ENCODE data around the gene C22orf39.

DNA sequence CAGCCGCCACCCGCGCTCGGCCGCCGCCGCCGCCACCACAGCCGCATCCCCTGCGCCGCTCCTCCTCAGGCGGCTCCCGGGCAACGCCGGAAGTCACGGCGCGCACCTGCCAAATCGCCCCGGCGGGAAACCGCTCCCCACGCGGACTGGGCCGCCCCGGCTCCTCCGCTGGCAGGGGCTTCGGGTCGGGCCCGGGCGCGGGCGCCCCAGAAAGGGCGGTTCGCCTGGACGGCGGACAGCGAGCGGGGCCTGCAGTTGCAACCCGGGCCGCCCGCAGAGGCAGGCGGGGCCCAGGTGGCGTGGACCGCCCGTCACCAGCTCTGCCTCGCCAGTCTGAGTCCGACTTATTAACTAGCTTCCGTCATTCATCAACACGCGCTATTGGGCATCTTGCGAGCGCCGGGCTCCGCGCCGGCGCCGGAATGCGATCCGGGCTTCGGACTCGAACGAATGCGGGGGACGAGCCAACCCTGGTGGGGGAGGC is 15.8 kb downstream of the C22orf39 start, which contains the start of gene HIRA:
- TF ChIP-seq POLR2AphosphoS5 (IDR thresholded peaks at IDR 0.05; ENCODE audit: low read depth, low read length) (no peak), POLR2A (IDR thresholded peaks at IDR 0.05; ENCODE audit: low read depth, low read length) (no peak)

All from GM12892 (cell line).